ENCODE data around the gene HSDL2. TPM values are rescaled to one million over a fixed set of nuclear protein-coding genes. Genes with fewer than 3 reads are reported as not detected.

HSDL2 gene
- total and polyA plus RNA-seq, 3 donors from 2014 or later = 23.0 to 36.0 (median 24.0) TPM

DNA sequence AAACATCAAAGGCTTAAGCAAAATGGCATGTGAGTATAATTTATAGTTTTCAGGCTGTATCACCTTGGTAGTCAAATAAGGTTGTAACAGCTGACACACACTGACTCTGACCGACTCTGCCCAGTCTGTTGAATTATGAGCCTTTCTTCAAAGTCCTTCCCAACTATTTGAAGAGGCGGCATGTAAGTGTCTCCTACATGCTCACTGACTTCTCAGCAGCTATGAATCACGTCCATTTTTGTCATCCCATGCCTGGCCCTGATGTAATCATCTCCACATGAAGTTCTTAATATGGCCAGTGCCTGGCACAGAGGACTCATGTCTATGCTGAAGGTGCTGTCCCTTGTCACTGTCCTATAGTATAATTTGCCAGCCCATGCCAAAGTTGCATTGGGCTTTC, 41.3 kb upstream of the HSDL2 start:
- 77 to 88% methylated on average over 3 of the region's 3 CpGs for WGBS, 2 donors
- intact Hi-C loops (cut with DNase I; ENCODE audit: low total_unique reads) = loop anchor here (10.0 kb wide), 1 partner anchor 244 kb away; no protein-coding TSS in a partner anchor
- no peaks in the 10 kb centered on the region for H3K36me3 ChIP-seq (ENCODE audit: low read depth, missing control alignments)

GRCh38 chr9:112339886-112340285, 40.0 kb upstream of the HSDL2 start:
- intact Hi-C loops (cut with DNase I; ENCODE audit: low total_unique reads) = loop anchor here (10.0 kb wide), 1 partner anchor 245 kb away; no protein-coding TSS in a partner anchor
- WGBS, 2 donors = 95 to 98% methylated on average over 3 of the region's 3 CpGs
- DNase-seq = no peak

More for the DNA sequence above, 41.3 kb upstream of the HSDL2 start:
- Histone ChIP-seq H3K27ac (no peak overlapping the region), H3K9me3 (no peaks in the 10 kb centered on the region), H3K27me3 (no peaks in the 10 kb centered on the region), H3K4me1 (peaks cover 4% of the 10 kb centered on the region), H3K4me3 (no peak overlapping the region)
- no peak for DNase-seq
- TF ChIP-seq POLR2A (IDR thresholded peaks at IDR 0.05) = no peak
- TF ChIP-seq, protein P1, sequence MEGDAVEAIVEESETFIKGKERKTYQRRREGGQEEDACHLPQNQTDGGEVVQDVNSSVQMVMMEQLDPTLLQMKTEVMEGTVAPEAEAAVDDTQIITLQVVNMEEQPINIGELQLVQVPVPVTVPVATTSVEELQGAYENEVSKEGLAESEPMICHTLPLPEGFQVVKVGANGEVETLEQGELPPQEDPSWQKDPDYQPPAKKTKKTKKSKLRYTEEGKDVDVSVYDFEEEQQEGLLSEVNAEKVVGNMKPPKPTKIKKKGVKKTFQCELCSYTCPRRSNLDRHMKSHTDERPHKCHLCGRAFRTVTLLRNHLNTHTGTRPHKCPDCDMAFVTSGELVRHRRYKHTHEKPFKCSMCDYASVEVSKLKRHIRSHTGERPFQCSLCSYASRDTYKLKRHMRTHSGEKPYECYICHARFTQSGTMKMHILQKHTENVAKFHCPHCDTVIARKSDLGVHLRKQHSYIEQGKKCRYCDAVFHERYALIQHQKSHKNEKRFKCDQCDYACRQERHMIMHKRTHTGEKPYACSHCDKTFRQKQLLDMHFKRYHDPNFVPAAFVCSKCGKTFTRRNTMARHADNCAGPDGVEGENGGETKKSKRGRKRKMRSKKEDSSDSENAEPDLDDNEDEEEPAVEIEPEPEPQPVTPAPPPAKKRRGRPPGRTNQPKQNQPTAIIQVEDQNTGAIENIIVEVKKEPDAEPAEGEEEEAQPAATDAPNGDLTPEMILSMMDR (IDR thresholded peaks at IDR 0.05) = no peak

GRCh38 chr9:112341730-112342129, 38.2 kb upstream of the HSDL2 start:
- intact Hi-C loops (cut with DNase I; ENCODE audit: low total_unique reads) = no loop called here
- DNase-seq = no peak
- Histone ChIP-seq H3K4me3 (no peak overlapping the region), H3K27ac (no peak overlapping the region), H3K4me1 (no peaks in the 10 kb centered on the region), H3K9me3 (no peaks in the 10 kb centered on the region), H3K27me3 (no peaks in the 10 kb centered on the region), H3K36me3 (ENCODE audit: low read depth, missing control alignments) (no peaks in the 10 kb centered on the region)
- TF ChIP-seq, protein P1 (IDR thresholded peaks at IDR 0.05) = no peak
- TF ChIP-seq POLR2A (IDR thresholded peaks at IDR 0.05) = no peak

More at GRCh38 chr9:112339886-112340285, 40.0 kb upstream of the HSDL2 start:
- H3K4me1 ChIP-seq = no peaks in the 10 kb centered on the region
- H3K36me3 ChIP-seq (ENCODE audit: low read depth, missing control alignments) = no peaks in the 10 kb centered on the region
- no peaks in the 10 kb centered on the region for H3K9me3 ChIP-seq
- no peak overlapping the region for H3K4me3 ChIP-seq
- TF ChIP-seq POLR2A (IDR thresholded peaks at IDR 0.05) = no peak
- TF ChIP-seq, protein P1 (IDR thresholded peaks at IDR 0.05) = no peak
- no peak overlapping the region for H3K27ac ChIP-seq
- H3K27me3 ChIP-seq = no peaks in the 10 kb centered on the region

- Histone ChIP-seq H3K36me3 (ENCODE audit: low read depth, missing control alignments) (no peaks in the 10 kb centered on the region), H3K27ac (peak overlapping the region in 1 of 2 donors; percentile 4), H3K27me3 (no peaks in the 10 kb centered on the region), H3K9me3 (no peaks in the 10 kb centered on the region), H3K4me3 (peak overlapping the region; percentile 31 to 53), H3K4me1 (peaks cover 3% of the 10 kb centered on the region)
- DNase-seq = peak; percentile 88
- TF ChIP-seq, protein P1 (IDR thresholded peaks at IDR 0.05) = no peak
- no peak for TF ChIP-seq POLR2A (IDR thresholded peaks at IDR 0.05)
- 22 to 29% methylated on average over 19 of the region's 19 CpGs for WGBS, 2 donors
- intact Hi-C loops (cut with DNase I; ENCODE audit: low total_unique reads) = no loop called here
These were observed 31.5 kb upstream of the HSDL2 start for GRCh38 chr9:112348257-112349007.

DNA sequence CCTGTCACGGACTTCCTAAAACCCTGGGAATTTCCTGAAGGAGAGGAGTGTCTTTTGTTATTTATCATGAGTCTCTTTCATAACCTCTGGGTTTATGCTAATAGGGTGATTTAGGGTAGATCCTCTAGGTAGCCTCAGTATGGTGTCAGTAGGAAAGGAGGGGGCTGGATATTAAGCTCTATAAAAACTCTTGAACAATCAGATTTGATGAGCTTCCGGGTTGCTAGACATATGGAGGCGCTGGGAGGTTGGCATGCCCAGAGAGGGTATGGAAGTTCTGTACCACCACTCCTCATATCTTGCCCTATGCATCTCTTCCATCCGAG, 30.9 kb upstream of the HSDL2 start:
- 45 to 59% methylated on average over 4 of the region's 4 CpGs for whole genome bisulfite sequencing, 2 donors
- no peak for DNase-seq
- Histone ChIP-seq H3K9me3 (no peaks in the 10 kb centered on the region), H3K4me3 (peak overlapping the region; percentile 31 to 53), H3K27me3 (no peaks in the 10 kb centered on the region), H3K36me3 (ENCODE audit: low read depth, missing control alignments) (no peaks in the 10 kb centered on the region), H3K27ac (peak overlapping the region in 1 of 2 donors; percentile 4), H3K4me1 (peaks cover 3% of the 10 kb centered on the region)
- TF ChIP-seq, protein P1 (IDR thresholded peaks at IDR 0.05) = no peak
- TF ChIP-seq POLR2A (IDR thresholded peaks at IDR 0.05) = no peak
- intact Hi-C loops (cut with DNase I; ENCODE audit: low total_unique reads) = no loop called here

All from testis (tissue), 3 donors.